Transverse colon (tissue), 4 donors: Measurements from ENCODE around the gene PRDM11. TPM values are rescaled to one million over a fixed set of nuclear protein-coding genes. Genes with fewer than 3 reads are reported as not detected.

ENCODE experiments used
- DNase-seq: peaks from one replicate; pipeline ENCODE4 v3.0.0-alpha.2; 2019
- H3K27ac ChIP-seq, 4 donors: fragments of 200-600 bp; sonication (generic); 2 replicates each; pipeline ENCODE4 v1.5.1; 2016 to 2018; ENCODE audit warnings: inconsistent platforms in 4 of 4
- H3K27me3 ChIP-seq: fragments of 200-600 bp; sonication (generic); 2 replicates; pipeline ENCODE4 v1.5.1; 2017; ENCODE audit warnings: inconsistent platforms
- H3K36me3 ChIP-seq, 4 donors: fragments of 200-600 bp; sonication (generic); 2 replicates each; pipeline ENCODE4 v1.5.1; 2017 to 2019; ENCODE audit warnings: inconsistent platforms in 4 of 4
- H3K4me1 ChIP-seq, 4 donors: fragments of 200-600 bp; sonication (generic); 2 replicates each; pipeline ENCODE4 v1.5.1; 2017 to 2020; ENCODE audit warnings: inconsistent platforms in 4 of 4
- H3K4me3 ChIP-seq, 4 donors: fragments of 200-600 bp; sonication (generic); 1 replicate in 1 of 4; 2 replicates in 3 of 4; pipeline versions ENCODE4 v1.5.1 to v1.6.1; 2017 to 2019; ENCODE audit warnings: inconsistent platforms in 4 of 4
- H3K9me3 ChIP-seq, 2 donors: fragments of 200-600 bp; sonication (generic); 2 replicates each; pipeline ENCODE4 v1.5.1; 2017 to 2019; ENCODE audit warnings: inconsistent platforms in 2 of 2
- CTCF ChIP-seq, 5 experiments: fragments of 200-600 bp in 3 of 5; fragments of 450-650 bp in 2 of 5; sonication (generic) in 3 of 5; IDR thresholded peaks; 1 replicate in 2 of 5; 2 replicates in 3 of 5; pipeline ENCODE4 v1.5.1; 2016 to 2017; ENCODE audit warnings: antibody characterized with exemption in 5 of 5, inconsistent platforms in 3 of 5, mild to moderate bottlenecking in 2 of 5, moderate library complexity in 1 of 5
- EP300 ChIP-seq: sonication (generic); formaldehyde crosslinking; IDR thresholded peaks from one replicate; pipeline ENCODE4 v1.6.1; 2017; ENCODE audit warnings: antibody characterized with exemption, low read depth
- POLR2A ChIP-seq: fragments of 450-650 bp; IDR thresholded peaks from one replicate; pipeline ENCODE4 v1.6.1; 2016; ENCODE audit warnings: antibody characterized with exemption, mild to moderate bottlenecking, moderate library complexity
- POLR2AphosphoS5 ChIP-seq, 3 donors: sonication (generic); formaldehyde crosslinking; IDR thresholded peaks; one replicate each; pipeline ENCODE4 v1.6.1; 2016; ENCODE audit warnings: antibody characterized with exemption in 3 of 3
- WGBS, 2 donors: methylation state at CpG; one replicate each; pipeline ENCODE4 v1.1.5; 2018; ENCODE audit warnings: low coverage in 1 of 2; 5-methylcytosine and 5-hydroxymethylcytosine counted together
- in situ Hi-C, 4 donors: fragments of 200-750 bp; cut with MboI; loops; one replicate each; pipeline versions ENCODE4 v1.15.0 to v1.15.1; 2017; ENCODE audit warnings: low sequenced_read_pairs in 3 of 4, low pct_ligation_motif_present in 1 of 4, low pct_unique_long_range_greater_than_20kb in 1 of 4
- intact Hi-C: fragments of 100-400 bp; cut with DNase I; formaldehyde crosslinking; loops from one replicate; pipeline ENCODE4 v1.15.1; 2023; ENCODE audit warnings: low total_unique reads
- total RNA-seq, 4 donors: library from RNA; depleted of rRNA; stranded (reverse); fragments of >200 nt; gene quantifications; one replicate each; pipeline ENCODE4 v1.1.0, GENCODE V29; 2016

Gene PRDM11
- total RNA-seq, 4 donors from 2014 or later: 5.0 to 11.2 (median 7.9) TPM

- H3K9me3 ChIP-seq: no peaks in the 10 kb centered on the region
- no peak overlapping the region for H3K27ac ChIP-seq
- no peak for TF ChIP-seq POLR2A
- TF ChIP-seq POLR2AphosphoS5 (IDR thresholded peaks at IDR 0.05): no peak
- TF ChIP-seq CTCF (IDR thresholded peaks at IDR 0.05): no peak
- peaks cover 11% of the 10 kb centered on the region for H3K27me3 ChIP-seq
- in situ Hi-C loops (no loop called here), intact Hi-C loops (no loop called here)
- H3K36me3 ChIP-seq: no peaks in the 10 kb centered on the region
- peaks cover 0 to 1% (median 0%) of the 10 kb centered on the region in 4 donors for H3K4me1 ChIP-seq
- DNase-seq: no peak
- no peak overlapping the region for H3K4me3 ChIP-seq
- WGBS, 2 donors: 22 to 67% methylated on average over 1 to 3 of the region's 3 CpGs
Measured at GRCh38 chr11:45280449-45280848, 134.0 kb downstream of the PRDM11 start.

GRCh38 chr11:45282081-45282480 lies 135.6 kb downstream of the PRDM11 start:
- DNase-seq: no peak
- peaks cover 0 to 9% (median 2%) of the 10 kb centered on the region in 4 donors for H3K4me1 ChIP-seq
- peaks cover 28% of the 10 kb centered on the region for H3K27me3 ChIP-seq
- H3K36me3 ChIP-seq: no peaks in the 10 kb centered on the region
- in situ Hi-C loops: no loop called here
- H3K9me3 ChIP-seq: no peaks in the 10 kb centered on the region
- intact Hi-C loops: no loop called here
- TF ChIP-seq EP300 (no peak), POLR2AphosphoS5 (IDR thresholded peaks at IDR 0.05) (no peak), CTCF (IDR thresholded peaks at IDR 0.05) (no peak), POLR2A (no peak)
- no peak overlapping the region for H3K27ac ChIP-seq
- WGBS, 2 donors: 93% methylated on average over 3 to 6 of the region's 6 CpGs
- H3K4me3 ChIP-seq: no peak overlapping the region

Other genes starting within 250 kb of the PRDM11 start
- 10 to 100 TPM; 41.5 to 90.0 (median 56.4) TPM for gene TP53I11, start 195.8 kb upstream of the PRDM11 start, total RNA-seq
- 10 to 100 TPM; 10.5 to 28.6 (median 23.4) TPM for gene SYT13, start 139.7 kb downstream of the PRDM11 start, total RNA-seq